Liver (tissue), 9 donors: ENCODE results near the gene EXOSC10. TPM values are rescaled to one million over a fixed set of nuclear protein-coding genes. Genes with fewer than 3 reads are reported as not detected.
"Not testable (repeated sequence)": the region's sequence is repeated elsewhere in the genome, so short reads cannot be mapped to it uniquely, and the experiment has no call there.

Experiments used
- DNase-seq: peaks from one replicate; pipeline ENCODE4 v3.0.0-alpha.2; 2017; ENCODE audit warnings: low spot score
- H3K27ac ChIP-seq, 2 donors: one replicate each; pipeline ENCODE4 v1.7.0; 2013; ENCODE audit warnings: inconsistent platforms in 2 of 2, low read length in 2 of 2, control low read depth in 1 of 2, low read depth in 1 of 2, mild to moderate bottlenecking in 1 of 2
- H3K27me3 ChIP-seq, 4 donors: one replicate each; pipeline versions ENCODE4 v1.6.1 to v1.7.0; 2013; ENCODE audit warnings: low read length in 3 of 4, inconsistent platforms in 1 of 4, mild to moderate bottlenecking in 1 of 4, moderate library complexity in 1 of 4; ENCODE audit not compliant: control insufficient read depth in 4 of 4, insufficient read depth in 4 of 4
- H3K36me3 ChIP-seq, 4 donors: one replicate each; pipeline versions ENCODE4 v1.6.1 to v1.7.0; 2013; ENCODE audit warnings: low read length in 3 of 4, mild to moderate bottlenecking in 3 of 4, low read depth in 1 of 4, moderate library complexity in 1 of 4; ENCODE audit not compliant: control insufficient read depth in 4 of 4, insufficient read depth in 3 of 4
- H3K4me1 ChIP-seq, 4 donors: one replicate each; pipeline versions ENCODE4 v1.6.1 to v1.7.0; 2013; ENCODE audit warnings: low read length in 3 of 4, mild to moderate bottlenecking in 3 of 4, moderate library complexity in 1 of 4; ENCODE audit not compliant: control insufficient read depth in 4 of 4, insufficient read depth in 4 of 4
- H3K4me3 ChIP-seq, 3 donors: one replicate each; pipeline versions ENCODE4 v1.6.1 to v1.7.0; 2013; ENCODE audit warnings: low read length in 3 of 3, control low read depth in 1 of 3, low read depth in 1 of 3, mild to moderate bottlenecking in 1 of 3
- H3K9ac ChIP-seq, 2 donors: one replicate each; pipeline ENCODE4 v1.7.0; 2013; ENCODE audit warnings: low read length in 2 of 2, mild to moderate bottlenecking in 2 of 2, moderate library complexity in 2 of 2, control low read depth in 1 of 2, low read depth in 1 of 2
- H3K9me3 ChIP-seq, 4 donors: one replicate each; pipeline versions ENCODE4 v1.6.1 to v1.7.0; 2013; ENCODE audit warnings: low read length in 3 of 4; ENCODE audit not compliant: control insufficient read depth in 4 of 4
- EGR1 ChIP-seq, 2 donors: IDR thresholded peaks; 2 replicates each; pipeline ENCODE4 v1.6.1; 2016 to 2018; ENCODE audit warnings: antibody characterized with exemption in 2 of 2, low read depth in 2 of 2
- FOXA1 ChIP-seq: IDR thresholded peaks from 2 replicates; pipeline ENCODE4 v1.6.1; 2016; ENCODE audit warnings: antibody characterized with exemption
- FOXA2 ChIP-seq: IDR thresholded peaks from 2 replicates; pipeline ENCODE4 v1.6.1; 2016; ENCODE audit warnings: antibody characterized with exemption
- GABPA ChIP-seq, 2 donors: IDR thresholded peaks in 1 of 2; conservative IDR thresholded peaks in 1 of 2; 2 replicates each; pipeline ENCODE4 v1.6.1; 2016; ENCODE audit warnings: antibody characterized with exemption in 2 of 2, mild to moderate bottlenecking in 1 of 2, moderate library complexity in 1 of 2
- HNF4G ChIP-seq: IDR thresholded peaks from 2 replicates; pipeline ENCODE4 v1.6.1; 2016; ENCODE audit warnings: antibody characterized with exemption
- JUND ChIP-seq, 2 donors: IDR thresholded peaks; 2 replicates each; pipeline ENCODE4 v1.6.1; 2016; ENCODE audit warnings: antibody characterized with exemption in 2 of 2
- NR2F2 ChIP-seq: IDR thresholded peaks from 2 replicates; pipeline ENCODE4 v1.6.1; 2016; ENCODE audit warnings: antibody characterized with exemption
- RAD21 ChIP-seq, 2 donors: IDR thresholded peaks; 2 replicates each; pipeline ENCODE4 v1.6.1; 2016; ENCODE audit warnings: antibody characterized with exemption in 2 of 2, mild to moderate bottlenecking in 2 of 2
- RXRA ChIP-seq, 2 donors: IDR thresholded peaks; 2 replicates each; pipeline ENCODE4 v1.6.1; 2017 to 2018; ENCODE audit warnings: antibody characterized with exemption in 2 of 2, mild to moderate bottlenecking in 1 of 2
- SP1 ChIP-seq: IDR thresholded peaks from 2 replicates; pipeline ENCODE4 v1.6.1; 2018; ENCODE audit warnings: antibody characterized with exemption, mild to moderate bottlenecking
- TAF1 ChIP-seq: conservative IDR thresholded peaks from 2 replicates; pipeline ENCODE4 v1.6.1; 2016; ENCODE audit warnings: antibody characterized with exemption, mild to moderate bottlenecking
- YY1 ChIP-seq: IDR thresholded peaks from 2 replicates; pipeline ENCODE4 v1.6.1; 2016; ENCODE audit warnings: antibody characterized with exemption, mild to moderate bottlenecking
- WGBS: extraction: QIAGEN DNeasy Blood & Tissue Kit; methylation state at CpG from one replicate; pipeline ENCODE4 v1.1.7; 2013; 5-methylcytosine and 5-hydroxymethylcytosine counted together
- polyA plus RNA-seq, 2 donors: library from polyadenylated mRNA; stranded (reverse) in 1 of 2; unstranded in 1 of 2; fragments of 200-250 nt in 1 of 2; fragments of >200 nt in 1 of 2; fragmentation: Nextera tagmentation in 1 of 2; extraction: Ambion mirVana in 1 of 2; gene quantifications; one replicate each; pipeline versions ENCODE4 v1.2.1 to v1.2.3, GENCODE V29; 2013 to 2015
- total RNA-seq, 2 donors: library from RNA; depleted of rRNA; stranded (reverse); fragments of >200 nt; gene quantifications; one replicate each; pipeline ENCODE4 v1.2.3, GENCODE V29; 2014
- TF ChIP-seq, protein P1 (sequence below): IDR thresholded peaks from 2 replicates; pipeline ENCODE4 v1.6.1; 2016; ENCODE audit warnings: antibody characterized with exemption, mild to moderate bottlenecking
- TF ChIP-seq, protein P2 (sequence below): IDR thresholded peaks from 2 replicates; pipeline ENCODE4 v1.6.1; 2016; ENCODE audit warnings: antibody characterized with exemption
- donor health status: healthy.
- donor health status: healthy.
- donor health status: healthy.
- donor health status: healthy.
- donor health status: healthy.

Gene EXOSC10
- total and polyA plus RNA-seq, 4 donors, result 11.3 to 29.2 (median 20.9) TPM

DNA sequence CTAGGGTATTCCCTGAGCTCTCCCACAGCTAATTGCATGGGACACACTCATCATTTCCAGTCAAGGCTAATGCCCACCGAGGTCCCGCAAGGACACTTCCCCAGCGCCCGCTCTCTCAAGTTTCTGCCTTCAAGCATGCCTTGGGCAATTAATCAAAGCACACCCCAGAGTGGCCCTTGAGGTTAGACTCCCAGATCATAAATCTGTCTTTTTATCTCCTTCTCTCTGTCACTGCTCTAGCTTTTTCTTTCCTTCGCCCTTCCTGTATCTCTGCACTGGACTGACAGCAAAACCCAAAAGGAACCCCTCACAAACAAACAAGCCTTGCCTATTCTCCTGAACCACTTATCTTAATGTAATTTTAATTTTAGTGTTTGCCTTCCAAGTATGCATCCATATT lies 7.9 kb upstream of the EXOSC10 start (continued):
- TF ChIP-seq, protein P1, sequence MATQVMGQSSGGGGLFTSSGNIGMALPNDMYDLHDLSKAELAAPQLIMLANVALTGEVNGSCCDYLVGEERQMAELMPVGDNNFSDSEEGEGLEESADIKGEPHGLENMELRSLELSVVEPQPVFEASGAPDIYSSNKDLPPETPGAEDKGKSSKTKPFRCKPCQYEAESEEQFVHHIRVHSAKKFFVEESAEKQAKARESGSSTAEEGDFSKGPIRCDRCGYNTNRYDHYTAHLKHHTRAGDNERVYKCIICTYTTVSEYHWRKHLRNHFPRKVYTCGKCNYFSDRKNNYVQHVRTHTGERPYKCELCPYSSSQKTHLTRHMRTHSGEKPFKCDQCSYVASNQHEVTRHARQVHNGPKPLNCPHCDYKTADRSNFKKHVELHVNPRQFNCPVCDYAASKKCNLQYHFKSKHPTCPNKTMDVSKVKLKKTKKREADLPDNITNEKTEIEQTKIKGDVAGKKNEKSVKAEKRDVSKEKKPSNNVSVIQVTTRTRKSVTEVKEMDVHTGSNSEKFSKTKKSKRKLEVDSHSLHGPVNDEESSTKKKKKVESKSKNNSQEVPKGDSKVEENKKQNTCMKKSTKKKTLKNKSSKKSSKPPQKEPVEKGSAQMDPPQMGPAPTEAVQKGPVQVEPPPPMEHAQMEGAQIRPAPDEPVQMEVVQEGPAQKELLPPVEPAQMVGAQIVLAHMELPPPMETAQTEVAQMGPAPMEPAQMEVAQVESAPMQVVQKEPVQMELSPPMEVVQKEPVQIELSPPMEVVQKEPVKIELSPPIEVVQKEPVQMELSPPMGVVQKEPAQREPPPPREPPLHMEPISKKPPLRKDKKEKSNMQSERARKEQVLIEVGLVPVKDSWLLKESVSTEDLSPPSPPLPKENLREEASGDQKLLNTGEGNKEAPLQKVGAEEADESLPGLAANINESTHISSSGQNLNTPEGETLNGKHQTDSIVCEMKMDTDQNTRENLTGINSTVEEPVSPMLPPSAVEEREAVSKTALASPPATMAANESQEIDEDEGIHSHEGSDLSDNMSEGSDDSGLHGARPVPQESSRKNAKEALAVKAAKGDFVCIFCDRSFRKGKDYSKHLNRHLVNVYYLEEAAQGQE, result no peak
- no peak for TF ChIP-seq HNF4G
- TF ChIP-seq FOXA1, result no peak
- TF ChIP-seq SP1, result no peak
- no peak for TF ChIP-seq RXRA (IDR thresholded peaks at IDR 0.05)
- TF ChIP-seq EGR1 (IDR thresholded peaks at IDR 0.05; ENCODE audit: low read depth in 2 of 2), result no peak
- TF ChIP-seq NR2F2, result no peak
- no peak for TF ChIP-seq FOXA2
- TF ChIP-seq TAF1, result no peak
- no peak for TF ChIP-seq GABPA (IDR thresholded peaks at IDR 0.05 in 1 of 2, conservative IDR thresholded peaks at IDR 0.05 in 1 of 2)

DNA sequence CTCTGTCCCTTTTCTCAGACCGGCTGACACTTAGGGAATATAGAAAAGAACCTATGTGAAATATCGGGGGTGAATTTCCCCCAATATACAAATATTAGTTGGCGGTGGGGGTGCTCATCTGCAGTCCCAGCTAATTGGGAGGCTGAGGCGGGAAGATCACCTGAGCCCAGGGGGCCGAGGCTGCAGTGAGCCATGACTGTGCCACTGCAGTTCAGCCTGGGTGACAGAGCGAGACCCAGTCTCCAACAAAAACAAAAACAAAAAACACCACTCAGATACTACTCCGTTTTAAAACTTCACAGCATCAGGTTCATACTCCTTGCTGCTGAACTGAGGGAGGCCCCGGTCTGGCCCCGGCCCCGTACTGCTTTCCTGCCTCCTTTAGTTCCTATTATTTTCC lies 5.9 kb upstream of the EXOSC10 start:
- no peaks in the 10 kb centered on the region for H3K27me3 ChIP-seq
- WGBS, result 98% methylated on average over 10 of the region's 10 CpGs
- H3K4me1 ChIP-seq, result no peaks in the 10 kb centered on the region
- no peak for DNase-seq
- no peak overlapping the region for H3K9ac ChIP-seq
- H3K4me3 ChIP-seq, result no peak overlapping the region
- H3K9me3 ChIP-seq, result no peaks in the 10 kb centered on the region
- TF ChIP-seq FOXA1 (no peak), JUND (IDR thresholded peaks at IDR 0.05) (no peak)
- H3K36me3 ChIP-seq, result peaks cover 3 to 40% (median 31%) of the 10 kb centered on the region in 4 donors
- H3K27ac ChIP-seq, result no peak overlapping the region

DNA sequence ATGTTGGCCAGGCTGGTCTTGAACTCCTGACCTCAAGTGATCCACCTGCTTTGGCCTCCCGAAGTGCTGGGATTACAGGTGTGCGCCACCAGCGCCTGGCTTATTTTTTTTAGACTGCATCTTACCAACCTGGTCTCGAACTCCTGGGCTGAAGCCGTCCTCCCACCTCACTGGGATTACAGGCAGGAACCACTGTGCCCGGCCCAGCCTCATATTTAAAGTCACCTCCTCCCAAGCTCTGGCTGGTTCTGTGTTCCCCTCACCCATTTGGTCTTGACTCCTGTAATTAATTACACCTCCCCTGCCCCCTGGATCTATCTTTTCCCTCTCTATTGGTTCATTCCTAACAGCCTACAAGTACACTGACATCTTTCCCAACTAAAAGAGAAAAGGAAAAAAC lies 1.7 kb upstream of the EXOSC10 start:
- peaks cover 2 to 18% (median 9%) of the 10 kb centered on the region in 4 donors for H3K4me1 ChIP-seq
- no peak overlapping the region for H3K4me3 ChIP-seq
- TF ChIP-seq HNF4G, result no peak
- TF ChIP-seq TAF1, result no peak
- no peak for TF ChIP-seq RXRA (IDR thresholded peaks at IDR 0.05)
- TF ChIP-seq, protein P2, sequence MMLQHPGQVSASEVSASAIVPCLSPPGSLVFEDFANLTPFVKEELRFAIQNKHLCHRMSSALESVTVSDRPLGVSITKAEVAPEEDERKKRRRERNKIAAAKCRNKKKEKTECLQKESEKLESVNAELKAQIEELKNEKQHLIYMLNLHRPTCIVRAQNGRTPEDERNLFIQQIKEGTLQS, result no peak
- TF ChIP-seq RAD21 (IDR thresholded peaks at IDR 0.05), result no peak
- no peak for TF ChIP-seq JUND (IDR thresholded peaks at IDR 0.05)
- no peak for TF ChIP-seq NR2F2
- TF ChIP-seq SP1, result no peak
- no peak for TF ChIP-seq GABPA (IDR thresholded peaks at IDR 0.05 in 1 of 2, conservative IDR thresholded peaks at IDR 0.05 in 1 of 2)
- no peak for TF ChIP-seq EGR1 (IDR thresholded peaks at IDR 0.05; ENCODE audit: low read depth in 2 of 2)
- TF ChIP-seq YY1, result no peak
- no peak for TF ChIP-seq FOXA1
- H3K27ac ChIP-seq, result no peak overlapping the region
- no peaks in the 10 kb centered on the region for H3K27me3 ChIP-seq
- no peak for DNase-seq
- WGBS, result 93% methylated on average over 6 of the region's 6 CpGs
- H3K36me3 ChIP-seq, result peaks cover 5 to 12% (median 6%) of the 10 kb centered on the region in 4 donors
- no peak overlapping the region for H3K9ac ChIP-seq
- H3K9me3 ChIP-seq, result no peaks in the 10 kb centered on the region

DNA sequence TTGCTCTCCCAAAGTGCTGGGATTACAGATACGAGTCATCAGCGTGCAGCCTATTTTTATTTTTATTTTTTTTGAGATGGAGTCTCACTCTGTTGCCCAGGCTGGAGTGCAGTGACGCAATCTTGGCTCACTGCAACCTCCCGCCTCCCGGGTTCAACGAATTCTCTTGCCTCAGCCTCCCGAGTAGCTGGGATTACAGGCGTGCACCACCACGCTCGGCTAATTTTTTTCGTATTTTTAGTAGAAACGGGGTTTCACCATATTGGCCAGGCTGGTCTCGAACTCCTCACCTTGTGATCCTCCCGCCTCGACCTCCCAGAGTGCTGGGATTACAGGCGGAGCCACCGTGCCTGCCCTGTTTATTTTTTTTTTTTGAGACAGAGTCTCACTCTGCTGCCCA lies 1.1 kb upstream of the EXOSC10 start:
- WGBS, result 96% methylated on average over 17 of the region's 17 CpGs
- peaks cover 2 to 18% (median 9%) of the 10 kb centered on the region in 4 donors for H3K4me1 ChIP-seq
- H3K27me3 ChIP-seq, DNase-seq, H3K9ac ChIP-seq, H3K9me3 ChIP-seq, H3K4me3 ChIP-seq, H3K27ac ChIP-seq: not testable (repeated sequence)
- peaks cover 1 to 11% (median 6%) of the 10 kb centered on the region in 4 donors for H3K36me3 ChIP-seq
